DMS53 treated with DMSO at 0.1 percent for 48 hours (cell line): Measurements from ENCODE around the gene PDE6B.

ENCODE experiments used
- DNase-seq: peaks from one replicate; lab custom pipeline; 2025; ENCODE audit not compliant: unreplicated experiment; lab: John Stamatoyannopoulos, UW

PDE6B gene

DNA sequence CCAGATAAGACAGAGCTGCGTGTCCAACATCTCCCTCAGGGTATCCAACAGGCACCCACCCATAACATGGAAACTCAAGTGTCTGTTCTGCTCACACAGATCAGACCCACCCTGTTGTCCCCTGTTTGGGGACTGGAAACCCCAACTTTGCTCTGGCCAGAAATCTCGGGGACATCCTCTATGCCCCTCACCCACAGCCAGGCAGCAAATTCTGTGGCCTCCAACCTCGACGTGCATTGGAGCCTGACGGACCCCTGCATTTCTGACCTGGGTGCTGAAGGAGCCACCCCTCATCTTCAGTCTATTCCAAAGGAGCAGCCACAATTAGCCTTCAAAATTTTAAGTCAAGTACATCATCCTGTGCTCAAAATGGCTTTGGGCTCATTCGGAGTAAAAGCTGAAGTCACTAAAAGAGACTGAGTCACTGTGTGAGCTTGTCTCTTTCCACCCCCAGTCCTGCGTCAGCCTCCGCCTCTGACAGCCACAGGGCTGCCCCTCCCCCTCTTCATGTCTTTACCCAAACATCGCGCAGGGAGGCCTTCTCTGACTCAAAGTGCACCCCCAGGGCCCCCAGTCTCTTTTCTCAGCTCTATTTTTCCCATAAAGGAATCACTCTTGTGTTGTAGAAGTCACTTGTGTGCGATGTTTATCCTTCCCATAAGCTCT lies 24.4 kb upstream of the PDE6B start:
- no peak for DNase-seq

GRCh38 chr4:601612-602558 lies 23.5 kb upstream of the PDE6B start:
- DNase-seq: no peak

GRCh38 chr4:602559-602942 lies 22.8 kb upstream of the PDE6B start:
- DNase-seq: peak; percentile 88

- no peak for DNase-seq
These were observed 21.2 kb upstream of the PDE6B start for GRCh38 chr4:604131-604530.

- no peak for DNase-seq
These were observed 19.5 kb upstream of the PDE6B start for GRCh38 chr4:605702-606425.

- DNase-seq: no peak
These were observed 17.1 kb upstream of the PDE6B start for GRCh38 chr4:608236-608635.

DNA sequence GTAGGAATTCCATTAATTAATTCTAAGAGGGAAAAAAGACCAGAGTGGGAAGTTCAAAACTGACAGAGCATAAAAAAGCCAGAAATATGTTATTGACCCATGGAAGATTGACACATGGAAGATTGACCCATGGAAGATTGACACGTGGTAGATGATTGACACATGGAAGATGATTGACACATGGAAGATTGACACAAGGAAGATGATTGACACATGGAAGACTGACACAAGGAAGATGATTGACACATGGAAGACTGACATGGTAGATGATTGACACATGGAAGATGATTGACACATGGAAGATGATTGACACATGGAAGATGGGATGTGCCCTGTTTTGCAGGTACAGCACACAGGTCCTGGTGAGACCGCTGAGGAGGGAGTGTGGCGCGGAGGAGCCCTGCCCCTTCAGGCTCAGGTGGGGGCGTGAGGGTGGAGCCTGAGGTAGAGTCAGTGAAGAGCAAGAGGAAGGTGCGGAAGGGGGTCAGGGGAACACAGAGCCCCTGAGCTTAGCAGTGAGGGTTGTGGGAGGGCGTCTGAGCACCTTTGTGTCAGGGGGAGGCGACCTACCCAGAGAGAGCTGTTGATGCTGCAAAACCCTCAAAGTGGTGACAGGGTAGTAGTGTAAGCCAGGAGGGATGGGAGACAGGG lies 15.8 kb upstream of the PDE6B start:
- peak; percentile 20 for DNase-seq

DNA sequence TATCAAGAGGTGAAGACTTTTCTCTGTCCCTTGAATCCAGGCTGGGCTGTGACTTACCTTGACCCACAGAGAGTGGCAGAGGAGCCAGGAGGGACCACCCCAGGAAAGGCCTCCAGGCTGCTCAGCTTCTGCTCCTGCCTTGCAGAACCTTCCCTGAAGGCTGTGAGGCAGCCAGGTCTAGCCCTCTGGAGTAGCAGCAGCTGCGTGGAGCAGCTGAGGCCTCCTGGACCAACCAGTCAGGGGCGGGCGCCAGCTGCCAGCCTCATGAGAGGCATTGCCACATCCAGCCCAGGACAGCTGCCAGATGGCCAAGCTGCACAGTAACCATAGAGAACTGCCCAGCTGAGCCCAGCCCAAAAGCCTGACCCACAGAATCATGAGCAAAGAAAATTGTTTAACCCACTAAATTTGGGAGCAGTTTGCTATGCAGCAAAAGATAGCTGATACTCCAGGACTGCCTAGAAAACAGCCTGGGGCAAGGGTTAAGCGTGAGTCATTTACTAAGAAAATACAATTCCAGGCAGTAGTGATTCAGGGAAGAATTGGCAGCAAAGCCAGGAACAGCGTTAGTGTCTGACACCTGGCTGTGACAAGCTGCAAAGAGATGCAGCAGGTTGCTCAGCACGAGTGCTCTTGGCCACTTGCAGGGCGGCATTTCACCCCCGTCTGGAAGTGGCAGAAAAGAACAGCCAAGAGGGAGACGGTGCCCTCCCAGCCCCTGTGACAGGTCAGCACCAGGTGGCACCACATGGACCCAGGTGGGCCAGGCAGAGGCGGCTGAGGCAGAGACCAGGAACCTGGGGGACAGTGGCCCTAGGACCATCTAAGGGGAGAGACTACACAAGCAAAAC lies 14.7 kb upstream of the PDE6B start:
- DNase-seq: peak; percentile 98

GRCh38 chr4:612052-612748 lies 13.2 kb upstream of the PDE6B start:
- no peak for DNase-seq

DNA sequence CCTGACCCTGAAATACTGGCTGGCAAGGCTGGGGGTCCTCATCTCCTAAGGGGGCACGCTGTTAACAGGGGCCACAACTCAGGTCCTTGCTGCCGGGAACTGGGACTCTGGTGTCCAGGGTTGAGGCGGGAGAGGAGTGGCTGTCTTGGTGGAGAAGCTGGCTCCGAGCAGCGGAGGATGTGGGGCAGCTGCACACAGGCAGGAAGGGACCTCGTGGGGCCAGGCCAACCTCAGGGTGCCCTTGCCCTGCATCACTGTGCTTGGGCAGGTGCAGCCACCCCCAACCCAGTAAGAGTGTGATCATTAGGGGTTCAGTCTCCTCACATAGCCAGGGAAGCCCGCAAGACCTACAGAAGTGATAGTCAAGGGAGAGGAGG lies 12.6 kb upstream of the PDE6B start:
- no peak for DNase-seq

- no peak for DNase-seq
These were observed 12.2 kb upstream of the PDE6B start for GRCh38 chr4:613126-613525.

GRCh38 chr4:616091-616490 lies 9.3 kb upstream of the PDE6B start:
- DNase-seq: no peak

- DNase-seq: no peak
These were observed 8.3 kb upstream of the PDE6B start for GRCh38 chr4:616911-617643.

DNA sequence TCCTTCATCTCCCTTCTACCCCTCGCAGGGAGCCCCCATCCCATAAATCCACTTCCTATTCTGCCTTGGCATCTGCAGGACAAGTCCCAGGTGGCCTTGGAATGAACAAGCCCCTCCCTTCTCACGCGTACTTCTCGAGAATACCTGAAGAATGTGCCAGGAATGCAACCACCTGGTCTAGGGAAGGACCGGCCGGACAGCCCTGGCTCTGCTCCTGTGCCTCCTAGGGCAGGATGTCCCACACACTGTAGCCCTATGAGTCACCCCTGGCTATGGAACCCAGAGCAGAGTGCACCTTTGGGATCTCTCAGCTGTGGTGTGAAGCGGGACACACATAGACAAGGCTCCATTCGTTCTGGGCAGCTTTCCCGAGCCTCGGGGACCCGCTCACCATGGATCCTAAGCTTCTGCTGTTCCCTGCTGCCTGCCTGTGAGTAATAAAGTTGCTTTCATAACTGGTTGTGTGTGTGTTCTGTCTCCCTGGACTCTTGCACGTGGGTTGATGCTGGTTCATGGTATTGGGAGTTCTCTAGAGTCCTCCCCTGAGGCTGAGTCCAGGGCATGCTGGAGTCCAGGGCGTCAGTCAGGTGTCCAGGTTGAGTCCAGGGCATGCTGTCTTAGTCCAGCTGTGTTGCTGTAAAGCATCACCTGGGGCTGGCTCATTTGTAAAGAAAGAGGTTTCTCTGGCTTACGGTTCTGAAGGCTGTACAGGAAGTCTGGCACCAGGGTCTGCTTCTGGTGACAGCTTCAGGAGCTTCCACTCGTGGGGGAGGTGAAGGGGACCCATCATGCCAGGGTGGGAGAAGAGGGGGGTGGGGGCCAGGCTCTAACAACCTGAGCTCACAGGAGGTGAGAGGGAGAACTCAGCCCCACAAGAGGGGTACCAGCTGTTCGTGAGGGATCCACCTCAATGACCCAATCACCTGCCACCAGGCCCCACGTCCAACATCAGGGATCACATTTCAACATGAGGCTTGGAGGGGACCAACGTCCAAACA lies 7.4 kb upstream of the PDE6B start:
- no peak for DNase-seq

DNA sequence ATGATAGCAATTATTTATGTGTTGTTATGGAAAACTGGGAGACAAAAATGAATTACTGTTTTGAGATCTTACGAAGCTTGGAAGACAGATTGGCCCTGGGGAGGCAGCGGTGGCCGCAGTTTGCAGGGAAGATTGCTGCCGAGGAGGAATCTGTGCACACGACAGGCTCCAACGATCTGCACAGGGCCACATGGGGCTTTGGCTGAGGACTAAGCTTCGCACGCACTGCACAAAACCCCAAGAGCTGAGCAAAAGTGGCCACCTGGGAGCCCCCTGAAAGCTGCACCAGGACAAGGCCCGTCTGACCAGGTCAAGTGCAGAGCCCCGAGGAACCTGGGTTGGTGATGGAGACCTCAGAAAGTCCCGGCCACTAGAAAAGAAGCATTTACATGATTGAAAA lies 5.2 kb upstream of the PDE6B start:
- DNase-seq: no peak

DNA sequence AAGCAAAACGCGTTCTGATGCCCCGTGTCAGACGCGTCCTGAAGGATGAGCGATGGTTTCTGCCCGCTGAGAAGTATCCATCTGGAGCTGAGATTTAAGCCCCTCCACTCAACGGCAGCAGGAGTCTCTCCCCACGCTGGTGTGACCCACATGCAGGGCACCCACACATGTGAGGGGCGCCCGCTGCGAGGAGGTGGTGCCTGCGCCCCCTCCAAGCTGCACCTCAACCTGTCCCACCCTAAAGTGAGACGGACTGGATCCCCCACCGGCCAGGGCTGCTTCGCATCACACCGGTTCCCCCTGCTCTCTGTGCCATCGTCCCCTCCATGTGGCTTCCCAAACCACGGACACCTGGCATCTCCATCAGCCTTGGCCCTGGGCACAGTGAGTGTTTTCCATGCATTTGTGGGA lies 4.5 kb upstream of the PDE6B start:
- DNase-seq: no peak

- no peak for DNase-seq
These were observed 3.9 kb upstream of the PDE6B start for GRCh38 chr4:621296-622070.
